AG10803 (cell line): Measurements from ENCODE around the gene ATP5MC2.

ENCODE experiments used
- DNase-seq: peaks from one replicate; pipeline ENCODE4 v3.0.0; 2010; ENCODE audit warnings: low read depth
- H3K4me3 ChIP-seq: 2 replicates; pipeline ENCODE4 v1.5.1; 2011; ENCODE audit warnings: mild to moderate bottlenecking, low read length, control low read depth
- CTCF ChIP-seq: conservative IDR thresholded peaks from 2 replicates; pipeline ENCODE4 v1.5.1; 2011; ENCODE audit warnings: mild to moderate bottlenecking, low read length, control low read depth, inconsistent platforms

ATP5MC2 gene

GRCh38 chr12:53664191-53664590 is 11.7 kb downstream of the ATP5MC2 start:
- no peak for DNase-seq
- no peak for TF ChIP-seq CTCF
- H3K4me3 ChIP-seq: no peak overlapping the region

- peak; percentile 34 for DNase-seq
- no peak overlapping the region for H3K4me3 ChIP-seq
- no peak for TF ChIP-seq CTCF
Measured at GRCh38 chr12:53660041-53660440, 15.8 kb downstream of the ATP5MC2 start.

- DNase-seq: peak; percentile 39
- peak overlapping the region; percentile 29 for H3K4me3 ChIP-seq
- no peak for TF ChIP-seq CTCF
Measured at GRCh38 chr12:53659571-53659981, 16.3 kb downstream of the ATP5MC2 start.

GRCh38 chr12:53659011-53659551 is 16.8 kb downstream of the ATP5MC2 start:
- no peak for TF ChIP-seq CTCF
- DNase-seq: peak; percentile 77
- H3K4me3 ChIP-seq: peak overlapping the region; percentile 29

GRCh38 chr12:53657041-53657440 is 18.8 kb downstream of the ATP5MC2 start:
- no peak for TF ChIP-seq CTCF
- no peak for DNase-seq
- H3K4me3 ChIP-seq: no peak overlapping the region

GRCh38 chr12:53653595-53653994 is 22.3 kb downstream of the ATP5MC2 start:
- DNase-seq: no peak
- TF ChIP-seq CTCF: no peak
- H3K4me3 ChIP-seq: no peak overlapping the region

- TF ChIP-seq CTCF: no peak
- DNase-seq: peak; percentile 74
Measured at GRCh38 chr12:53652366-53652765, 23.5 kb downstream of the ATP5MC2 start.

More at GRCh38 chr12:53652366-53652765, 23.5 kb downstream of the ATP5MC2 start:
- H3K4me3 ChIP-seq: no peak overlapping the region
